HUES48 (cell line): ENCODE results near the gene PTCRA.
"Not testable (repeated sequence)": the region's sequence is repeated elsewhere in the genome, so short reads cannot be mapped to it uniquely, and the experiment has no call there.

Source experiments
- H3K27ac ChIP-seq: one replicate; pipeline ENCODE4 v1.7.0; 2013; ENCODE audit warnings: low read depth, low read length, inconsistent platforms
- H3K27me3 ChIP-seq: 2 replicates; pipeline ENCODE4 v1.6.1; 2013; ENCODE audit warnings: mild to moderate bottlenecking, low read length; ENCODE audit not compliant: control insufficient read depth, insufficient read depth
- H3K36me3 ChIP-seq: 2 replicates; pipeline ENCODE4 v1.6.1; 2013; ENCODE audit warnings: low read length; ENCODE audit not compliant: control insufficient read depth, insufficient read depth
- H3K4me1 ChIP-seq: 2 replicates; pipeline ENCODE4 v1.6.1; 2013; ENCODE audit warnings: mild to moderate bottlenecking, low read length; ENCODE audit not compliant: control insufficient read depth, insufficient read depth
- H3K4me3 ChIP-seq: 2 replicates; pipeline ENCODE4 v1.5.1; 2013; ENCODE audit warnings: mild to moderate bottlenecking, low read depth, low read length
- H3K9ac ChIP-seq: 2 replicates; pipeline ENCODE4 v1.6.1; 2013; ENCODE audit warnings: mild to moderate bottlenecking, low read depth, low read length, moderate library complexity
- H3K9me3 ChIP-seq: 2 replicates; pipeline ENCODE4 v1.6.1; 2013; ENCODE audit warnings: low read length; ENCODE audit not compliant: control insufficient read depth, insufficient read depth

The PTCRA gene

DNA sequence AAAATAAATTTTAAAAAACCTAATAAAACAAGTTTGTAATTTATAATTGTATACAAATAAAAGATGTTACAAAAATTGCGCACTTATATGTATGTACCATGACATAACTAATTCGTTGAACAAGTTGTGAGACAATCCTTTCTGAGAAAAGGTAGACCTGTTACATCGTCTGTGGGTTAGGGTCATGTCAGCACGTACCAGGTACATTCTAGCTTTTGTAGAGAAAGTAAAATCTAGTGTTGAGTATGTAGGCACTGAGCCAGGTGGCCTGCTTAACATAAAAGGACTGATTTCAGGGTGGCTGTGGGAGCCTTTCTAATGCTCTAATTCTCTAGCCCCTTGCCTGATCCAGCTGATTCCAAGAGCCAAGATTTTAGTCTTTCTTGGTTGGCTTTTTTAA is 26.0 kb upstream of the PTCRA start:
- peak overlapping the region; percentile 100 for H3K27ac ChIP-seq
- peaks cover 28% of the 10 kb centered on the region for H3K36me3 ChIP-seq
- peak overlapping the region; percentile 95 for H3K9ac ChIP-seq

DNA sequence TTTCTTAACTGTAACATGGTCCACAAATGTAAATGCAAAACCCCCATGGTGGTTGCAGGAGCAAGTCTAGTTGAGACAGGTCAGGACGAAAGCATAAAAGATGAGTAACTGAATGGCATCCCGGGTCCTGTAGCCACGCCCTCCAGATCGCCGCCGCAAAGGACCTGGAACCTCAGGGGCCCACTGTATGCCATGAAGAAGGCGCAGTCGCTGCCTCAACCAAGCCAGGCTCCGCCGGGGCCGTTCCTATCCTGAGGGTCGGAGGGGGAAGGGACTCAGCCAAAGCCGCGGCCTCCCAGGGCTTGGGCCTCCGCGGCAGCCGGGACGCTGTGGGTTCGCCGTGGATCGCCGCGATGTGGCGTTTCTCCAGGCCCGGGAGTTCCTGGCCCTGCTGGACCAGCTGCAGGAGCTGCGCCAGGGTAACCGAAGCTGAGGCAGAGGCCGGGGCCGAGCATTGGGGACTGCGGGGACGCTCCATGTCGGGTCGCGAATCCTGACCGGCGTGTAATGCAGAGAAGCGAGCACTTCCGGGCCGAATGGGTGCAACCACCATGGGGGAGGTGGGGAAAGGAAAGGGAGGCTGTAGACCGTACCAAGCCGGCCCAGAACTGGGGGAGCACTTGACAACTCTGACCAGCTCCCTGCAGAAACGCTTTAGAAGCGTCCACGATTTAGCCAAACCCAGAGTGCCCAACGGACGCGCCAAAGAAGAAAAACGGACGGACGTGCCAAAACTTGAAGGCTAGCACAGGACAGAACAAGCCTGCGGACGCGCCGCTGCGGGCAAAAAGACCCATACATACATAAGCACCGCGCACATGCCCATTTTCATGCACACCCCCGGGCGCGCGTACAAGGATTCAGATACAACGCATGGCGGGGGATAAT is 25.3 kb upstream of the PTCRA start:
- Histone ChIP-seq H3K4me1 (0 out of 2 replicates have a peak, but pooled peaks cover 7% of the 10 kb centered on the region), H3K4me3 (peak overlapping the region; percentile 85), H3K9ac (peak overlapping the region; percentile 95), H3K27me3 (no peaks in the 10 kb centered on the region), H3K36me3 (peaks cover 21% of the 10 kb centered on the region), H3K27ac (peak overlapping the region; percentile 100), H3K9me3 (no peaks in the 10 kb centered on the region)

More for the DNA sequence above, 26.0 kb upstream of the PTCRA start:
- Histone ChIP-seq H3K4me3 (peak overlapping the region; percentile 85), H3K4me1 (0 out of 2 replicates have a peak, but pooled peaks cover 7% of the 10 kb centered on the region), H3K9me3 (no peaks in the 10 kb centered on the region), H3K27me3 (no peaks in the 10 kb centered on the region)

DNA sequence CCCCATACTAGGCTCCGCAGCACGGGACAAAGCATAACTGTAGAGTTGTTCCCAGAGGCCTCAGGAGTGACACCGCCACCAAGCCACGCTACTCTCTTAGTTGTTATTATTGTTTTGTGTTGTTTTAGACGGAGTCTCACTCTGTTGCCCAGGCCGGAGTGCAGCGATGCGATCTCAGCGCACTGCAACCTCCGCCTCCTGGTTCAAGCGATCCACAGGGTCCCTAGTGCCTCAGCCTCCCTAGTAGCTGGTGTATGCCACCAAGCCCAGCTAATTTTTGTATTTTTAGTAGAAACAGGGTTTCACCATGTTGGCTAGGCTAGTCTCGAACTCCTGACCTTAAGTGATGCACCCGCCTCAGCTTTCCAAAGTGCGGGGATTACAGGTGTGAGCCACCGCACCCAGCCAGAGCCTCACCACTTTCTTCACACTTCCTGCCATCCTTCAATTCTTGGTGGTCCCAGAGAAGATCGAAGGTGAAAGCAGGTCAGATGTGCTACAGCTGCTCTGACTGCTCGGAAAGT is 24.6 kb upstream of the PTCRA start:
- peak overlapping the region; percentile 85 for H3K4me3 ChIP-seq
- peak overlapping the region; percentile 95 for H3K9ac ChIP-seq
- 0 out of 2 replicates have a peak, but pooled peaks cover 7% of the 10 kb centered on the region for H3K4me1 ChIP-seq
- H3K27me3 ChIP-seq, result no peaks in the 10 kb centered on the region
- no peaks in the 10 kb centered on the region for H3K9me3 ChIP-seq
- peaks cover 14% of the 10 kb centered on the region for H3K36me3 ChIP-seq
- H3K27ac ChIP-seq, result peak overlapping the region; percentile 100

DNA sequence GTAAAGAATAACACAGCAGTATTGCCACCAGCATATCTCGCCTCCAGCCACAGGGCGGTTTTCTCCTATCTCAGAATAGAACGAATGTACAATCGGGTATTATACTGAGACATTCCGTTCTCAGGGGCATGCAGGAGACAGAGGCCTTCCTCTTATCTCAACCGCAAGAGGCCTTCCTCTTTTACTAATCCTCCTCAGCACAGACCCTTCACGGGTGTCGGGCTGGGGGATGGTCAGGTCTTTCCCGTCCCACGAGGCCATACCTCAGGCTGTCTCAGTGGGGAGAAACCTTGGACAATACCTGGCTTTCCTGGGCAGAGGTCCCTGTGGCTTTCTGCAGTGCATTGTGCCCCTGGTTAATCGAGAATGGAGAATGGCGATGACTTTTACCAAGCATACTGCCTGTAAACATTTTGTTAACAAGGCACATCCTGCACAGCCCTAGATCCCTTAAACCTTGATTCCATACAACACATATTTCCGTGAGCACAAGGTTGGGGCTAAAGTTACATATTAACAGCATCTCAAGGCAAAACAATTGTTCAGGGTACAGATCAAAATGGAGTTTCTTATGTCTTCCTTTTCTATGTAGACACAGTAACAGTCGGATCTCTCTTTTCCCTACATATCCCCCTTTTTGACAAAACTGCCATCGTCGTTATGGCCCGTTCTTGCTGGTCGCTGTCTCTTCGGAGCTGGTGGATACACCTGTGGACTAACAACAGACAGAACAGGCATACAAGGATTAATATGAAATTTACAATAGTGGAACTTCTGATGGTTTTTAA is 21.6 kb upstream of the PTCRA start:
- not testable (repeated sequence) for H3K36me3 ChIP-seq, H3K27ac ChIP-seq, H3K4me3 ChIP-seq, H3K27me3 ChIP-seq, H3K9me3 ChIP-seq, H3K9ac ChIP-seq
- H3K4me1 ChIP-seq, result 0 out of 2 replicates have a peak, but pooled peaks cover 10% of the 10 kb centered on the region

DNA sequence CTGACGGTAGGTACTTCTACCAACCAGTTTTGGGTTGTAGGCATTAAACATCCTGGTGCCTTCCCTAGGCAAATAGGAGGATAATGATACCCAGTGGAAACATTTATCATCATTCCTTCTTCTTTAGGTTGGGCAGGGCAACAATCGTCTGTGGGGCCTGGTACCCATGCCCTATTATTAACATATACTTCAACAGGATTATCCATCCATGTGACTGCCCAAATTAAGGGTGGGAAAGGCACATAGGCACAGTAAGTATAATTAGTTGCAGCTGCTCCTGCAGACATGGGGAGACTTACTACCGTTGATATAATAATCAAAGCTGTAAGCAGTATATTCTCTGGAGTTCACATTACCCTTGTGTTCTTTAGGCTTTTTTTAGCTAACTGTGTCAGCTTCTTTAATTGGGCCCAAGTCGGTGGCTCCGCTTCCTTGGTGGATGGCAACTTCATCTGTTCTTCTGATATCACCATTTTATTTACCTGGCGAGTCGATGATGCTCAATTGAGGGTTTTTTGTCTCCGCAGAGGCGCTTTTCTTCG is 19.6 kb upstream of the PTCRA start:
- Histone ChIP-seq H3K27ac (no peak overlapping the region), H3K4me1 (peaks cover 8% of the 10 kb centered on the region; the same call in 1 of the 2 replicates), H3K36me3 (no peaks in the 10 kb centered on the region), H3K9ac (no peak overlapping the region), H3K4me3 (no peak overlapping the region), H3K9me3 (no peaks in the 10 kb centered on the region), H3K27me3 (no peaks in the 10 kb centered on the region)

DNA sequence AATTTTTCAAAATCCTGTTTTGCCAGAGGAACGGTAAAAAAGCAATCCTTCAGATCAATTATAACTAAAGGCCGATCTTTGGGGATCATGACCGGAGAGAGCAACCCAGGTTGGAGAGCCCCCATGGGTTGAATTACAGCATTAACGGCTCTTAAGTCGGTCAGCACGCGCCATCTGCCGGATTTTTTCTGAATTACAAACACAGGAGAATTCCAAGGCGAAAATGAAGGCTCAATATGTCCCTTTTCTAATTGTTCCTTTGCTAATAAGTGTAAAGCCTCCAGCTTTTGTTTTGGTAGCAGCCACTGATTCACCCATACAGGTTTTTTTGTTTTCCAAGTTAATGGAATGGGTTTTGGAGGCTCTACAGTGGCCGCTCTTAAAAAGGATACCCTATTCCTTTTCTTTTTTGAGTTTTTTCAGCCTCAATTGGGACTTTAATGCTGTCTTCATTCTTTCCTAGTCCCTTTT is 16.9 kb upstream of the PTCRA start:
- Histone ChIP-seq H3K27me3 (no peaks in the 10 kb centered on the region), H3K27ac (no peak overlapping the region), H3K4me3 (no peak overlapping the region), H3K9ac (no peak overlapping the region), H3K9me3 (no peaks in the 10 kb centered on the region), H3K36me3 (no peaks in the 10 kb centered on the region), H3K4me1 (peaks cover 10% of the 10 kb centered on the region)

DNA sequence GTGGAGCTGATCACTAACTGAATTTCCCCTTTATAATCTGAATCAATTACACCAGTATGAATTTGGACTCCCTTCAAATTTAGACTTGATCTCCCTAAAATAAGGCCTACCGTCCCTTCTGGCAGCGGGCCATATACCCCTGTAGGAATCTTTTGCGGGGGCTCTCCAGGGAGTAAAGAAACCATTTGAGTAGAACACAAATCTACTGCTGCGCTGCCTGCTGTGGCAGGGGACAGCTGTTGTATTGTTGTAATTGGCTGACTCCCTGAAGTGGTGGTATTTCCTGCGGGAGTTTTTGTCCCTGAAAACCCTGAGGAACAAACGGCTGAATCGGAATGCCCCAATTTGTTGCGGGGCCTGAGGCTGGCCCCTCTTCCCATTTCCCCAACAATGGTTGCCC is 16.0 kb upstream of the PTCRA start:
- Histone ChIP-seq H3K27me3 (no peaks in the 10 kb centered on the region), H3K36me3 (no peaks in the 10 kb centered on the region), H3K9ac (no peak overlapping the region), H3K4me3 (no peak overlapping the region), H3K9me3 (no peaks in the 10 kb centered on the region), H3K27ac (peak overlapping the region; percentile 32), H3K4me1 (peaks cover 10% of the 10 kb centered on the region)

DNA sequence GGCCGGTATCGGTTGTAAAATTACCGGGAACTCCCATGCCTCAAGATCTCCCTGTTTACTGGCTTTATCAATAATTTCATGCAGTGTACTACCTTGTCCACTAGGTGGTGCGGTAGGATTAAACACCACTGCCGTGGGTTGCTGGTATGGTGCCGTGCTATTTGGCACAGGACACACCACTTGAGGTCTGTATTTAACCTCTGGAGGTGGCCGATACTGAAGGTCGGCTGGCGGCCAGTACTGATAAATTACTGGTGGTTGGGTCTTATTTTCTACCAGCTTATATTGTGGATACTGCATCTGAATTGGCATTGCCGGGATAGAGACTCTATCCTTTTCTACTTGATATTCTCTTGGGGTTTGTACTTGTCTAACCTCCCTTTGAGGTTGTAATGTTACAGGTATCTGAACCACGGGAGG is 14.3 kb upstream of the PTCRA start:
- no peak overlapping the region for H3K9ac ChIP-seq
- no peaks in the 10 kb centered on the region for H3K9me3 ChIP-seq
- no peaks in the 10 kb centered on the region for H3K36me3 ChIP-seq
- H3K4me1 ChIP-seq, result peaks cover 10% of the 10 kb centered on the region
- H3K27me3 ChIP-seq, result no peaks in the 10 kb centered on the region
- no peak overlapping the region for H3K4me3 ChIP-seq
- H3K27ac ChIP-seq, result no peak overlapping the region

DNA sequence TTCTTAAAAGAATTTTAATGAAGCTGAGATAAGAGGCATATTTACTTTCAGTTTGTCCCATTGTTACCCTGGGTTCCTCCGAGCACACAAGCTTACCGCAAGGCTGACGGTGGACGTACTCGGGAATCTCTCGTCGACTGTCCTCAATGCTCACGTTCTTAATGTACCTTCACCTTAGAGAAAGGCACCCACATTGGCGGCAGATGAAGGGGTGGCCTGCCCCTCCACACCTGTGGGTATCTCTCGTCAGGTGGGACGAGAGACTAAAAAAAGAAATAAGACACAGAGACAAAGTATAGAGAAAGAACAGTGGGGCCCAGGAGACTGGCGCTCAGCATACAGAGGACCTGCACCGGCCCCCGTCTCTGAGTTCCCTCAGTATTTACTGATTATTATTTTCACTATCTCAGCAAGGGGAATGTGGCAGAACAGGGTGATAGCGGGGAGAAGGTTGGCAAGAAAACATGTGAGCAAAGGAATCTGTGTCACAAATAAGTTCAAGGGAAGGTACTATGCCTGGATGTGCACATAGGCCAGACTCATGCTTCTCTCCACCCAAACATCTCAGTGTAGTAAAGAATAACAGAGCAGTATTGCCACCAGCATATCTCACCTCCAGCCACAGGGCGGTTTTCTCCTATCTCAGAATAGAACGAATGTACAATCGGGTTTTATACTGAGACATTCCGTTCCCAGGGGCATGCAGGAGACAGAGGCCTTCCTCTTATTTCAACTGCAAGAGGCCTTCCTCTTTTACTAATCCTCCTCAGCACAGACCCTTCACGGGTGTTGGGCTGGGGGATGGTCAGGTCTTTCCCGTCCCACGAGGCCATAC is 13.2 kb upstream of the PTCRA start:
- not testable (repeated sequence) for H3K4me3 ChIP-seq, H3K9ac ChIP-seq, H3K9me3 ChIP-seq, H3K27me3 ChIP-seq, H3K36me3 ChIP-seq
- H3K4me1 ChIP-seq, result peaks cover 10% of the 10 kb centered on the region
- peak overlapping the region; percentile 33 for H3K27ac ChIP-seq

DNA sequence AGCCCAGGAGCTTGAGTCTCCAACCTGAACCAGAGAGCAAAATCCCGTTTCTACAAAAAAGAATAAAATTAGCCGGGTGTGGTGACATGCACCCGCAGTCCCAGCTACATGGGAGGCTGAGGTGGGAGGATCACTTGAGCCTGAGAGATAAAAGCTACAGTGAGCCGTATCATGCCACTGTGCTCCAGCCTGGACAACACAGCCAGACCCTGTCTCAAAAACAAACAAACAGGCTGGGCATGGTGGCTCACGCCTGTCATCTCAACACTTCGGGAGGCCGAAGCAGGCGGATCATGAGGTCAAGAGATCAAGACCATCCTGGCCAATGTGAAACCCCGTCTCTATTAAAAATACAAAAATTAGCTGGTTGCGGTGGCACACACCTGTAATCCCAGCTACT is 11.4 kb upstream of the PTCRA start:
- H3K9ac ChIP-seq, result no peak overlapping the region
- no peaks in the 10 kb centered on the region for H3K9me3 ChIP-seq
- H3K4me3 ChIP-seq, result no peak overlapping the region
- H3K4me1 ChIP-seq, result peaks cover 5% of the 10 kb centered on the region
- no peaks in the 10 kb centered on the region for H3K36me3 ChIP-seq
- no peaks in the 10 kb centered on the region for H3K27me3 ChIP-seq
- no peak overlapping the region for H3K27ac ChIP-seq
